Calu3 (cell line): ENCODE measurements around the gene IGF2BP1. TPM values are rescaled to one million over a fixed set of nuclear protein-coding genes. Genes with fewer than 3 reads are reported as not detected.
A peak's percentile ranks its signal among the peaks of the same experiment; 100 is the strongest.

Experiments used
- BruUV-seq: library from RNA; stranded (reverse); fragments of 400-500 nt; replicated peaks from 2 replicates; lab custom pipeline; 2021; lab: Mats Ljungman, UMichigan
- CTCF ChIA-PET: fragments of 300-600 bp; sonication (Branson Sonifier 250); formaldehyde crosslinking; loops from one replicate; lab custom pipeline; 2022; ENCODE audit warnings: antibody characterized with exemption; lab: Charles Lee
- DNase-seq: peaks from one replicate; pipeline ENCODE4 v3.0.0; 2022
- H3K27ac Mint-ChIP-seq: one replicate; pipeline ENCODE4 v1.8.0; 2022; ENCODE audit warnings: mixed read lengths; ENCODE audit not compliant: unreplicated experiment
- H3K27me3 Mint-ChIP-seq: one replicate; pipeline ENCODE4 v1.8.0; 2022; ENCODE audit warnings: mixed read lengths; ENCODE audit not compliant: unreplicated experiment
- H3K36me3 Mint-ChIP-seq: one replicate; pipeline ENCODE4 v1.8.0; 2022; ENCODE audit warnings: mild to moderate bottlenecking, moderate library complexity, mixed read lengths; ENCODE audit not compliant: insufficient read depth, unreplicated experiment
- H3K4me1 Mint-ChIP-seq: one replicate; pipeline ENCODE4 v1.8.0; 2022; ENCODE audit warnings: mild to moderate bottlenecking, low read depth, mixed read lengths; ENCODE audit not compliant: unreplicated experiment
- H3K4me3 Mint-ChIP-seq: one replicate; pipeline ENCODE4 v1.8.0; 2022; ENCODE audit warnings: mild to moderate bottlenecking, low read depth, moderate library complexity, mixed read lengths; ENCODE audit not compliant: unreplicated experiment
- H3K9me3 Mint-ChIP-seq: one replicate; pipeline ENCODE4 v1.8.0; 2022; ENCODE audit warnings: low read depth, mixed read lengths; ENCODE audit not compliant: unreplicated experiment
- CTCF ChIP-seq: fragments of 200-600 bp; IDR thresholded peaks from one replicate; pipeline ENCODE4 v1.8.0; 2022; ENCODE audit warnings: antibody characterized with exemption; ENCODE audit not compliant: unreplicated experiment
- intact Hi-C: fragments of 100-400 bp; cut with micrococcal nuclease; formaldehyde crosslinking; loops from one replicate; pipeline ENCODE4 v1.10.0; 2022; ENCODE audit not compliant: unreplicated experiment
- total RNA-seq: library from RNA; stranded (reverse); gene quantifications from 2 replicates; pipeline ENCODE4 v1.2.3, GENCODE V29; 2022

Gene IGF2BP1
- total RNA-seq, 1 experiment from 2014 or later, result 17.6 TPM

GRCh38 chr17:49031965-49032928, 35.1 kb downstream of the IGF2BP1 start:
- Mint-ChIP-seq H3K27me3 (no peaks in the 10 kb centered on the region), H3K9me3 (no peaks in the 10 kb centered on the region), H3K4me1 (peaks cover 11% of the 10 kb centered on the region), H3K27ac (no peak overlapping the region), H3K4me3 (peak overlapping the region; percentile 2), H3K36me3 (peaks cover 6% of the 10 kb centered on the region)
- peak; percentile 74 for DNase-seq
- intact Hi-C loops, result loop anchor here (1.0 to 10.0 kb wide), 4 partner anchors 78 to 228 kb away; partner anchors contain the start of gene ATP5MC1
- no TSS peak for BruUV-seq
- CTCF ChIA-PET, result interaction anchor here (0.5 to 2.3 kb wide), 40 partner anchors 11 to 863 kb away, joined by 3 to 25 read pairs (median 4); partner anchors contain the start of genes ATP5MC1, PRAC2, SNF8 and ZNF652
- TF ChIP-seq CTCF, result peak; percentile 90

- peak overlapping the region; percentile 20 for H3K4me3 Mint-ChIP-seq
Measured at GRCh38 chr17:49035470-49036269, 38.5 kb downstream of the IGF2BP1 start.

GRCh38 chr17:49036270-49036626, 39.1 kb downstream of the IGF2BP1 start:
- CTCF ChIA-PET, result interaction anchor here (0.5 to 1.9 kb wide), 20 partner anchors 9 to 365 kb away, joined by 3 to 11 read pairs (median 5); partner anchors contain the start of genes ATP5MC1 and UBE2Z
- intact Hi-C loops, result loop anchor here (5.0 to 10.0 kb wide), 2 partner anchors 189 to 364 kb away; no protein-coding TSS in a partner anchor
- H3K36me3 Mint-ChIP-seq, result peaks cover 6% of the 10 kb centered on the region
- no peak for DNase-seq
- no peaks in the 10 kb centered on the region for H3K27me3 Mint-ChIP-seq
- no TSS peak for BruUV-seq
- peak overlapping the region; percentile 5 for H3K27ac Mint-ChIP-seq
- TF ChIP-seq CTCF, result no peak
- H3K9me3 Mint-ChIP-seq, result no peaks in the 10 kb centered on the region
- peaks cover 11% of the 10 kb centered on the region for H3K4me1 Mint-ChIP-seq
- H3K4me3 Mint-ChIP-seq, result peak overlapping the region; percentile 20

More at GRCh38 chr17:49035470-49036269, 38.5 kb downstream of the IGF2BP1 start:
- H3K27ac Mint-ChIP-seq, result peak overlapping the region; percentile 5
- peaks cover 6% of the 10 kb centered on the region for H3K36me3 Mint-ChIP-seq
- peaks cover 11% of the 10 kb centered on the region for H3K4me1 Mint-ChIP-seq
- TF ChIP-seq CTCF, result peak; percentile 98
- no TSS peak for BruUV-seq
- no peaks in the 10 kb centered on the region for H3K27me3 Mint-ChIP-seq
- no peaks in the 10 kb centered on the region for H3K9me3 Mint-ChIP-seq
- CTCF ChIA-PET, result interaction anchor here (0.5 to 1.9 kb wide), 23 partner anchors 10 to 364 kb away, joined by 3 to 11 read pairs (median 4); partner anchors contain the start of genes ATP5MC1 and UBE2Z
- peak; percentile 90 for DNase-seq
- intact Hi-C loops, result loop anchor here (5.0 to 10.0 kb wide), 2 partner anchors 189 to 363 kb away; no protein-coding TSS in a partner anchor

- H3K27ac Mint-ChIP-seq, result no peak overlapping the region
- DNase-seq, result no peak
- no peaks in the 10 kb centered on the region for H3K4me1 Mint-ChIP-seq
- BruUV-seq, result no TSS peak
- intact Hi-C loops, result loop anchor here (5.0 to 10.0 kb wide), 2 partner anchors 187 to 366 kb away; no protein-coding TSS in a partner anchor
- no peak for TF ChIP-seq CTCF
- CTCF ChIA-PET, result no interaction called here
- no peaks in the 10 kb centered on the region for H3K9me3 Mint-ChIP-seq
- no peaks in the 10 kb centered on the region for H3K27me3 Mint-ChIP-seq
- H3K36me3 Mint-ChIP-seq, result peaks cover 6% of the 10 kb centered on the region
- no peak overlapping the region for H3K4me3 Mint-ChIP-seq
Measured at GRCh38 chr17:49038138-49038537, 41.0 kb downstream of the IGF2BP1 start.
